Right atrium auricular region (tissue), 2 donors: ENCODE measurements around the gene C1orf21. TPM values are rescaled to one million over a fixed set of nuclear protein-coding genes. Genes with fewer than 3 reads are reported as not detected.

Experiments
- DNase-seq: peaks from one replicate; pipeline ENCODE4 v3.0.0-alpha.2; 2019; ENCODE audit warnings: low spot score
- H3K27ac ChIP-seq, 2 donors: fragments of 200-600 bp; sonication (generic); 1 replicate in 1 of 2; 2 replicates in 1 of 2; pipeline ENCODE4 v1.5.1; 2016 to 2019
- H3K27me3 ChIP-seq, 2 donors: fragments of 200-600 bp; sonication (generic); one replicate each; pipeline versions ENCODE4 v1.5.1 to v1.6.0; 2017 to 2019
- H3K36me3 ChIP-seq: fragments of 200-600 bp; sonication (generic); one replicate; pipeline ENCODE4 v1.5.1; 2016
- H3K4me1 ChIP-seq, 2 donors: fragments of 200-600 bp; sonication (generic); one replicate each; pipeline versions ENCODE4 v1.5.1 to v1.6.0; 2017 to 2019
- H3K4me3 ChIP-seq, 2 donors: fragments of 200-600 bp; sonication (generic); 1 replicate in 1 of 2; 2 replicates in 1 of 2; pipeline ENCODE4 v1.5.1; 2017 to 2019; ENCODE audit warnings: mild to moderate bottlenecking in 1 of 2, moderate library complexity in 1 of 2
- H3K9me3 ChIP-seq, 2 donors: fragments of 200-600 bp; sonication (generic); one replicate each; pipeline ENCODE4 v1.5.1; 2019
- CTCF ChIP-seq, 2 donors: fragments of 200-600 bp; sonication (generic); IDR thresholded peaks; one replicate each; pipeline ENCODE4 v1.5.1; 2019; ENCODE audit warnings: antibody characterized with exemption in 2 of 2
- total RNA-seq, 2 donors: library from RNA; depleted of rRNA; stranded (reverse); fragments of >200 nt; gene quantifications; one replicate each; pipeline ENCODE4 v1.1.0, GENCODE V29; 2016

C1orf21 gene
- total RNA-seq, 2 donors from 2014 or later = 49.4 to 78.5 TPM

GRCh38 chr1:184520336-184520735, 133.5 kb downstream of the C1orf21 start:
- no peak for TF ChIP-seq CTCF (IDR thresholded peaks at IDR 0.05)
- Histone ChIP-seq H3K4me3 (no peak overlapping the region), H3K27me3 (no peaks in the 10 kb centered on the region), H3K36me3 (no peaks in the 10 kb centered on the region), H3K9me3 (no peaks in the 10 kb centered on the region), H3K27ac (peak overlapping the region in 1 of 2 donors; percentile 9), H3K4me1 (peaks cover 0 to 7% of the 10 kb centered on the region in 2 donors)
- DNase-seq = no peak

GRCh38 chr1:184524248-184524647, 137.4 kb downstream of the C1orf21 start:
- Histone ChIP-seq H3K27ac (no peak overlapping the region), H3K4me1 (no peaks in the 10 kb centered on the region)
- no peak for TF ChIP-seq CTCF (IDR thresholded peaks at IDR 0.05)

GRCh38 chr1:184527402-184527801, 140.6 kb downstream of the C1orf21 start:
- no peak for TF ChIP-seq CTCF (IDR thresholded peaks at IDR 0.05)
- Histone ChIP-seq H3K27me3 (no peaks in the 10 kb centered on the region), H3K27ac (no peak overlapping the region), H3K9me3 (no peaks in the 10 kb centered on the region), H3K4me3 (no peak overlapping the region), H3K36me3 (no peaks in the 10 kb centered on the region), H3K4me1 (peaks cover 0 to 13% of the 10 kb centered on the region in 2 donors)
- no peak for DNase-seq

More at GRCh38 chr1:184524248-184524647, 137.4 kb downstream of the C1orf21 start:
- DNase-seq = no peak
- Histone ChIP-seq H3K9me3 (no peaks in the 10 kb centered on the region), H3K36me3 (no peaks in the 10 kb centered on the region), H3K4me3 (no peak overlapping the region), H3K27me3 (no peaks in the 10 kb centered on the region)

- Histone ChIP-seq H3K27ac (no peak overlapping the region), H3K4me1 (peaks cover 0 to 36% of the 10 kb centered on the region in 2 donors), H3K9me3 (no peaks in the 10 kb centered on the region), H3K27me3 (no peaks in the 10 kb centered on the region), H3K4me3 (no peak overlapping the region), H3K36me3 (no peaks in the 10 kb centered on the region)
- no peak for TF ChIP-seq CTCF (IDR thresholded peaks at IDR 0.05)
- DNase-seq = no peak
Observed at GRCh38 chr1:184530226-184530625, 143.4 kb downstream of the C1orf21 start.

GRCh38 chr1:184531296-184531695, 144.5 kb downstream of the C1orf21 start:
- DNase-seq = no peak
- Histone ChIP-seq H3K9me3 (peaks cover 0 to 5% of the 10 kb centered on the region in 2 donors), H3K27me3 (no peaks in the 10 kb centered on the region), H3K4me3 (no peak overlapping the region), H3K36me3 (no peaks in the 10 kb centered on the region), H3K4me1 (peaks cover 0 to 47% of the 10 kb centered on the region in 2 donors), H3K27ac (peak overlapping the region in 1 of 2 donors; percentile 36)
- TF ChIP-seq CTCF (IDR thresholded peaks at IDR 0.05) = no peak

GRCh38 chr1:184532199-184532598, 145.4 kb downstream of the C1orf21 start:
- peaks cover 0 to 50% of the 10 kb centered on the region in 2 donors for H3K4me1 ChIP-seq
- no peak for TF ChIP-seq CTCF (IDR thresholded peaks at IDR 0.05)
- H3K4me3 ChIP-seq = no peak overlapping the region
- H3K27ac ChIP-seq = peak overlapping the region; percentile 9 to 36
- peaks cover 0 to 7% of the 10 kb centered on the region in 2 donors for H3K9me3 ChIP-seq
- no peaks in the 10 kb centered on the region for H3K27me3 ChIP-seq
- no peaks in the 10 kb centered on the region for H3K36me3 ChIP-seq
- no peak for DNase-seq
